Heart right ventricle (tissue), 16 donors: ENCODE measurements around the gene FBP2. TPM values are rescaled to one million over a fixed set of nuclear protein-coding genes. Genes with fewer than 3 reads are reported as not detected.
"Not testable (repeated sequence)": the region's sequence is repeated elsewhere in the genome, so short reads cannot be mapped to it uniquely, and the experiment has no call there.

Experiments
- ATAC-seq, 8 donors: fragments of 200-7000 bp; cut with Tn5 transposase; one replicate each; pipeline ENCODE4 v1.9.1; 2020; ENCODE audit warnings: mild to moderate bottlenecking in 8 of 8, moderate library complexity in 8 of 8, moderate number of reproducible peaks in 1 of 8
- DNase-seq, 2 donors: peaks; one replicate each; pipeline ENCODE4 v3.0.0-alpha.2; 2020
- H3K27ac ChIP-seq, 10 donors: fragments of 200-600 bp; sonication (generic) in 2 of 10; one replicate each; pipeline versions ENCODE4 v1.5.0 to v1.8.0; 2020 to 2022; ENCODE audit warnings: mild to moderate bottlenecking in 3 of 10
- H3K27me3 ChIP-seq, 7 donors: fragments of 200-600 bp; one replicate each; pipeline ENCODE4 v1.8.0; 2021 to 2022; ENCODE audit warnings: mild to moderate bottlenecking in 2 of 7
- H3K36me3 ChIP-seq, 9 donors: fragments of 200-600 bp; sonication (generic) in 1 of 9; one replicate each; pipeline versions ENCODE4 v1.5.0 to v1.8.0; 2020 to 2022; ENCODE audit warnings: mild to moderate bottlenecking in 2 of 9
- H3K4me1 ChIP-seq, 9 donors: fragments of 200-600 bp; sonication (generic) in 1 of 9; one replicate each; pipeline versions ENCODE4 v1.5.0 to v1.8.0; 2020 to 2022; ENCODE audit warnings: mild to moderate bottlenecking in 4 of 9
- H3K4me3 ChIP-seq, 10 donors: fragments of 200-600 bp; sonication (generic) in 2 of 10; one replicate each; pipeline versions ENCODE4 v1.5.0 to v1.8.0; 2020 to 2022; ENCODE audit warnings: mild to moderate bottlenecking in 7 of 10, moderate library complexity in 2 of 10
- H3K9me3 ChIP-seq, 11 donors: fragments of 200-600 bp in 10 of 11; sonication (generic) in 2 of 11; one replicate each; pipeline versions ENCODE4 v1.5.0 to v1.8.0; 2013 to 2022; ENCODE audit warnings: mild to moderate bottlenecking in 2 of 11, control low read depth in 1 of 11, moderate library complexity in 1 of 11
- WGBS, 2 donors: extraction: QIAGEN DNeasy Blood & Tissue Kit; methylation state at CpG; one replicate each; pipeline ENCODE4 v1.1.7; 2013; ENCODE audit warnings: inconsistent platforms in 1 of 2; 5-methylcytosine and 5-hydroxymethylcytosine counted together
- intact Hi-C, 10 donors: fragments of 100-400 bp; cut with DNase I; formaldehyde crosslinking; loops; one replicate each; pipeline versions ENCODE4 v1.11.1 to v1.14.2; 2022
- polyA plus RNA-seq, 2 donors: library from polyadenylated mRNA; stranded (reverse); fragments of 200-250 nt; gene quantifications; one replicate each; pipeline ENCODE4 v1.2.3, GENCODE V29; 2013
- total RNA-seq, 10 donors: library from RNA; stranded (reverse); fragmentation: NEBNext Ultra II Directional in 3 of 10; extraction: Animal tissue kit (Norgen Biotek cat#: 25700) in 3 of 10; gene quantifications; one replicate each; pipeline versions ENCODE4 v1.2.1 to v1.2.4, GENCODE V29; 2021 to 2023
- TF ChIP-seq, protein P1 (sequence below), 9 donors: fragments of 200-600 bp; sonication (generic) in 2 of 9; IDR thresholded peaks; one replicate each; pipeline versions ENCODE4 v1.5.0 to v1.8.0; 2021 to 2022; ENCODE audit warnings: antibody characterized with exemption in 9 of 9, mild to moderate bottlenecking in 5 of 9, moderate library complexity in 1 of 9
- donor health status: Arrhythmogenic right ventricular cardiomyopathy.
- donor health status: ischemic (EF 13 %, LVEDD 7.1; RV severe dilation, severe dysfunction).
- donor health status: healthy with polysubstance abuse.
- donor health status: DM: no; HTN: yes; CAD: no.
- donor health status: DM: no; HTN: no; CAD: no.
- donor health status: ischemic (EF 25% LVEDD 6.9; RV normal size, moderate dysfunction).
- donor health status: ischemic (EF 25% LVEDD 5.7; RV mildly dilated, moderate dysfunction).
- donor health status: healthy.
- donor health status: DM: yes; HTN: yes; CAD: no.
- donor health status: Ischemic cardiomyopathy.
- donor health status: ischemic (EF 35%, LVEDD 5.7; RV mildly dilated, moderate dysfunction).
- donor health status: nonischemic (EF 11% LVEDD 7.7; RV severe dilation, severe dysfunction).
- donor health status: DM: yes; HTN: yes; CAD: no.
- donor health status: PGD.
- donor health status: ischemic (EF 29% LVEDD 5.4; RV normal size, mild dysfunction).
- donor health status: nonischemic (EF 23%, LVEDD 6.1; RV moderate dilation, normal function).

Gene FBP2
- total and polyA plus RNA-seq, 12 donors: 0.04 to 0.51 TPM; not detected in 10

DNA sequence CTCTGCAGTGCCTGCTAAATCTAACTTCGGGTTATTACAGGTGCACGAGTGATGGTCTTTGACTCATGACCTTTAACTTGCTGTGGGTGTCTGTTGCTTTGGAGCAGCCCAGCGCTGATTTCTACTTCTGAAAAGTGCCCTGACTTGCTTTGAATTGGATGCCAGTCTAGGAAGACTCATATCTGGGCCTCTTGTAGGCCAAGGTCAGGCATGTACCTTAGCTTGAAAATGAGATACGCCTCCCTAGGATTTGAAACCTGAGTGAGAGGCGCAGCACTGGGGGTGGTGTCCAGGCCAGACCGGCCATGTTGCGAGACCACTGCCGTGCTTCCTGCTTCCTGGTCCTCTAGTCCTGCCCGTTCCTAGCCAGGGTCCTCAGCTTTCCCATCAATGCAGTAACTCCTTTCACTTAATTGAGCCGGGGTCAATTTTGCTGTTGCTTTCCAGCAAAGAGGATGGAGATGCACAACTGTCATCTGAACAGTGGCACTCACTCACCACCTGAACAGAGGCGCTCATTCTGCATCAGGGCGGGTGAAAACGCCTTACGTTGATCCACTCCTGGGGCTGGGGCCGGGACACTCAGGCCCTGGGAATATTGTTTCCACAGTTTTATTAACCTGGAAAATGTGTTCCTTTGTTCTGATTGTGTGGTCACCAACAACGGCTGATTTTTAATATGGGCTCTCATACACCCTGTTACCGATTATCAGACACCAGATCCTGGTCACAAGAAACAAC lies 24.5 kb downstream of the FBP2 start:
- DNase-seq: no peak
- 90 to 94% methylated on average over 17 of the region's 17 CpGs for WGBS, 2 donors
- Histone ChIP-seq H3K4me3 (no peak overlapping the region), H3K27ac (no peak overlapping the region), H3K9me3 (no peaks in the 10 kb centered on the region), H3K36me3 (no peaks in the 10 kb centered on the region), H3K4me1 (no peaks in the 10 kb centered on the region), H3K27me3 (no peaks in the 10 kb centered on the region)
- intact Hi-C loops: no loop called here
- peak in 1 of 8 donors; percentile 11 for ATAC-seq
- TF ChIP-seq, protein P1, sequence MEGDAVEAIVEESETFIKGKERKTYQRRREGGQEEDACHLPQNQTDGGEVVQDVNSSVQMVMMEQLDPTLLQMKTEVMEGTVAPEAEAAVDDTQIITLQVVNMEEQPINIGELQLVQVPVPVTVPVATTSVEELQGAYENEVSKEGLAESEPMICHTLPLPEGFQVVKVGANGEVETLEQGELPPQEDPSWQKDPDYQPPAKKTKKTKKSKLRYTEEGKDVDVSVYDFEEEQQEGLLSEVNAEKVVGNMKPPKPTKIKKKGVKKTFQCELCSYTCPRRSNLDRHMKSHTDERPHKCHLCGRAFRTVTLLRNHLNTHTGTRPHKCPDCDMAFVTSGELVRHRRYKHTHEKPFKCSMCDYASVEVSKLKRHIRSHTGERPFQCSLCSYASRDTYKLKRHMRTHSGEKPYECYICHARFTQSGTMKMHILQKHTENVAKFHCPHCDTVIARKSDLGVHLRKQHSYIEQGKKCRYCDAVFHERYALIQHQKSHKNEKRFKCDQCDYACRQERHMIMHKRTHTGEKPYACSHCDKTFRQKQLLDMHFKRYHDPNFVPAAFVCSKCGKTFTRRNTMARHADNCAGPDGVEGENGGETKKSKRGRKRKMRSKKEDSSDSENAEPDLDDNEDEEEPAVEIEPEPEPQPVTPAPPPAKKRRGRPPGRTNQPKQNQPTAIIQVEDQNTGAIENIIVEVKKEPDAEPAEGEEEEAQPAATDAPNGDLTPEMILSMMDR (IDR thresholded peaks at IDR 0.05): no peak

DNA sequence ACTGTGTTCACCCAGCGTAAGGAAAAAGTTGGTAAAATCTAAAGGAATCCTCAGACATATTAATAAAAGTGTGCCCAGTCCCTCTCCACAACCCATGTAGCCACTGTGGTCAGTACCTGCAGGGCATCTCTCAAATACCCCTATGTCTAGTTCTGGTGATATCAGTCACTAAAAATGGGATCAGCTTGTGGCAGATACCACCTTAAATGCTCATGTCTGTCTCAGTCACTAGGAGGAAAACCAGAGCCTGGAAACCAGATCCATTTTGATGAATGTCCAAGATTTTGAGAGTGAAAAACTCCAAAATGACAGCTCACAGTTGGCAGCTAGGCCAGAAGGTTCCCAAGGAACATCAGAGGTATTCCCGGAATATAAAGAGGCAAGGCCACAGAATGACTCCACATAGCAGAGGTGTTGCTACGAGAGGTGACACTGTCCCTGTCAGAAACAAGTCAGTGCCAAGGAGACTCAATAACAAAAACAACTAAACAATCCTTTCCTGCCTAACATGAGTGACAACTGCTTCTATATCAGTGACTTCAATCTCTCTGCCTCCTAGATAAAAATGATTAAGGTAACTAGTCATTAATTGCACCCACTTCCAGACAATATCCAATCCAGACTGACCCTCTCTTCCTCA lies 25.3 kb downstream of the FBP2 start:
- no peaks in the 10 kb centered on the region for H3K4me1 ChIP-seq
- no peak overlapping the region for H3K27ac ChIP-seq
- intact Hi-C loops: no loop called here
- H3K9me3 ChIP-seq: no peaks in the 10 kb centered on the region
- DNase-seq (no peak), ATAC-seq (peak in 4 of 8 donors; percentile 34 to 89 (median 42))
- H3K4me3 ChIP-seq: no peak overlapping the region
- TF ChIP-seq, protein P1 (IDR thresholded peaks at IDR 0.05): no peak
- H3K36me3 ChIP-seq: no peaks in the 10 kb centered on the region
- H3K27me3 ChIP-seq: no peaks in the 10 kb centered on the region
- WGBS, 2 donors: 63 to 68% methylated on average over 3 of the region's 3 CpGs

DNA sequence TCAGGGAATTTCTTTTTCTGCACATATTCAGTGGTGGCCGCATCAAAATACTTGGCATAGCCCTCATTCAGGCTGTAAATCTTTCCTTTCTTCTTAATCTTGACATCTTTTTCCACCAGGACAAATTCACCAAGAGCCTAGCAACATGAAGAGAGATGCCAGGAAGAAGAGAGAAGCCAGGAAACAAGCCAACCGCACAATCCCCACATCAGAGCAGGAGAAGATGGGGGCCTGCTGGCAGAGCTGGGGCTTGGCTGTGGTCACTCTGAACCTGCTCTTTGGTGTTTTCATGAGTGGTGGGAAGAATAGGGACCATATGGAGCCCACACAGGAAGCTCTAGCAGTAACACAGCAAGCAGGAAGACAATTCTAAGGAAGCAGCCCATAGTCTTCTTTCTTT lies 26.4 kb downstream of the FBP2 start:
- Histone ChIP-seq H3K27me3 (peaks cover 0 to 4% (median 0%) of the 10 kb centered on the region in 7 donors), H3K27ac (no peak overlapping the region), H3K9me3 (no peaks in the 10 kb centered on the region), H3K4me3 (no peak overlapping the region), H3K36me3 (no peaks in the 10 kb centered on the region), H3K4me1 (no peaks in the 10 kb centered on the region)
- WGBS, 2 donors: 90% methylated on average over 2 of the region's 2 CpGs
- DNase-seq: no peak
- intact Hi-C loops: no loop called here
- no peak for ATAC-seq
- TF ChIP-seq, protein P1 (IDR thresholded peaks at IDR 0.05): no peak

DNA sequence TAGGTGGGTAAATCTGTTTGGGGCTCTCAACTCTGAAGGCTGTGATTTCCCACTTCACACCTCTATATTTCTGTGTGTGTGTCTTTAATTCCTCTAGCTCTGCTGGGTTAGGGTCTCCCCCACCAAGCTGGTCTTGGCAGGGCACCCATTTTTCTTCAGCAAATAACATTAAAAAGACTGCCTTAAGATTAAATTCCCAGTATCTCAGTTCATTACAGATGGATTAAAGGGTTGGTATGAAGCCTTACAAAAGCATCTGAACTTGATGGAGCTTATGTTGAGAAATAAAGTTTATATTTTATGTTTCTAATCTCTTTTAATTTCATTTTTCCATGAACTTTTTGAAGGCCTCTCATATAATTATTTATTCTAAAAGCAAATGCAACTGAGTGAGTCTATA lies 27.1 kb downstream of the FBP2 start:
- Histone ChIP-seq H3K36me3 (no peaks in the 10 kb centered on the region), H3K27ac (no peak overlapping the region), H3K9me3 (no peaks in the 10 kb centered on the region), H3K4me3 (no peak overlapping the region), H3K27me3 (peaks cover 0 to 4% (median 0%) of the 10 kb centered on the region in 7 donors), H3K4me1 (no peaks in the 10 kb centered on the region)
- intact Hi-C loops: no loop called here
- TF ChIP-seq, protein P1 (IDR thresholded peaks at IDR 0.05): no peak
- no peak for DNase-seq
- ATAC-seq: no peak

DNA sequence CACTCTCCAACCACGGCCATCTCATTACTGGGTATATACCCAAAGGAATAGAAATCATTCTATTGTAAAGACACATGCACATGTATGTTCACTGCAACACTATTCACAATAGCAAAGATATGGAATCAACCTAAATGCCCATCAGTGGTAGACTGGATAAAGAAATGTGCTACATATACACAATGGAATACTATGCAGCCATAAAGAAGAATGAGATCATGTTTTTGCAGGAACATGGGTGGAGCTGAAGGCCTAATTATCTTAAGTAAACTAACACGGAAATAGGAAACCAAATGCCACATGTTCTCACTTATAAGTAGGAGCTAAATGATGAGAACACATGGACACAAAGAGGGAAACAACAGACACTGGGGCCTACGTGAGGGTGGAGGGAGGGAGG lies 29.3 kb downstream of the FBP2 start:
- H3K27ac ChIP-seq, H3K4me1 ChIP-seq, intact Hi-C loops, H3K36me3 ChIP-seq, ATAC-seq, H3K27me3 ChIP-seq, DNase-seq, H3K4me3 ChIP-seq, H3K9me3 ChIP-seq: not testable (repeated sequence)
- WGBS, 2 donors: 70 to 76% methylated on average over 3 of the region's 3 CpGs
